HG02970 (cell line): Measurements from ENCODE around the gene UBR3.
"Not testable (repeated sequence)": the region's sequence is repeated elsewhere in the genome, so short reads cannot be mapped to it uniquely, and the experiment has no call there.

Source experiments
- ATAC-seq: cut with Tn5 transposase; IDR thresholded peaks from one replicate; pipeline ENCODE4 v1.9.1; 2021; ENCODE audit warnings: mild to moderate bottlenecking, moderate library complexity, moderate number of reproducible peaks; ENCODE audit not compliant: unreplicated experiment, low FRiP score

UBR3 gene

GRCh38 chr2:170090229-170090628, 263.0 kb downstream of the UBR3 start:
- ATAC-seq = no peak

GRCh38 chr2:170091436-170091835, 264.2 kb downstream of the UBR3 start:
- no peak for ATAC-seq

GRCh38 chr2:170092436-170093060, 265.3 kb downstream of the UBR3 start:
- no peak for ATAC-seq

GRCh38 chr2:170095380-170095779, 268.1 kb downstream of the UBR3 start:
- no peak for ATAC-seq

GRCh38 chr2:170098626-170099312, 271.5 kb downstream of the UBR3 start:
- no peak for ATAC-seq

- no peak for ATAC-seq
Observed at GRCh38 chr2:170101789-170102188, 274.5 kb downstream of the UBR3 start.

- ATAC-seq = no peak
Observed at GRCh38 chr2:170106102-170106840, 279.0 kb downstream of the UBR3 start.

GRCh38 chr2:170113168-170113894, 286.1 kb downstream of the UBR3 start:
- ATAC-seq = no peak

- no peak for ATAC-seq
Observed at GRCh38 chr2:170115501-170116229, 288.4 kb downstream of the UBR3 start.

GRCh38 chr2:170118641-170119040, 291.4 kb downstream of the UBR3 start:
- no peak for ATAC-seq

- ATAC-seq = not testable (repeated sequence)
Observed at GRCh38 chr2:170119326-170119725, 292.1 kb downstream of the UBR3 start.

- ATAC-seq = no peak
Observed at GRCh38 chr2:170121689-170122088, 294.4 kb downstream of the UBR3 start.

GRCh38 chr2:170122883-170123547, 295.8 kb downstream of the UBR3 start:
- no peak for ATAC-seq

- no peak for ATAC-seq
Observed at GRCh38 chr2:170123593-170123992, 296.3 kb downstream of the UBR3 start.

- not testable (repeated sequence) for ATAC-seq
Observed at GRCh38 chr2:170126138-170126728, 299.0 kb downstream of the UBR3 start.
